HepG2 (cell line): ENCODE measurements around the gene WNT3A. TPM values are rescaled to one million over a fixed set of nuclear protein-coding genes. Genes with fewer than 3 reads are reported as not detected.
A peak's percentile ranks its signal among the peaks of the same experiment; 100 is the strongest.

Source experiments
- AFF4 ChIP-seq: sonication (generic); formaldehyde crosslinking; IDR thresholded peaks from 2 replicates; pipeline ENCODE4 v1.4.0; 2020; ENCODE audit warnings: missing genetic modification reagents
- ZNF354B ChIP-seq: sonication (generic); formaldehyde crosslinking; IDR thresholded peaks from 2 replicates; pipeline ENCODE4 v1.8.0; 2022; ENCODE audit warnings: mild to moderate bottlenecking, missing genetic modification reagents
- ZNF530 ChIP-seq: sonication (generic); formaldehyde crosslinking; IDR thresholded peaks from 2 replicates; pipeline ENCODE4 v1.5.0; 2020; ENCODE audit warnings: low read depth, mild to moderate bottlenecking, missing genetic modification reagents
- polyA plus RNA-seq, 8 experiments: library from polyadenylated mRNA; depleted of rRNA in 3 of 8; stranded (reverse) in 7 of 8; unstranded in 1 of 8; fragments of >200 nt; fragmentation: Illumina TruSeq in 4 of 8; extraction: Trizol in 4 of 8; gene quantifications; 2 replicates each; pipeline versions ENCODE4 v1.2.1 to v1.2.3, GENCODE V29; 2011 to 2016; ENCODE audit warnings: low read depth in 4 of 8, missing spikeins in 1 of 8, mixed read lengths in 1 of 8; ENCODE audit not compliant: insufficient read depth in 1 of 8
- total RNA-seq, 5 experiments: library from RNA; depleted of rRNA; stranded (reverse); fragments of >200 nt; fragmentation: Illumina TruSeq; extraction: Trizol; gene quantifications; 2 replicates each; pipeline ENCODE4 v1.2.3, GENCODE V29; 2016; ENCODE audit warnings: low read depth in 1 of 5
- TF ChIP-seq, protein P1 (sequence below): sonication (generic); formaldehyde crosslinking; IDR thresholded peaks from 2 replicates; pipeline ENCODE4 v1.9.0; 2021; ENCODE audit warnings: missing genetic modification reagents, mild to moderate bottlenecking, borderline replicate concordance
- TF ChIP-seq, protein P2 (sequence below): sonication (generic); formaldehyde crosslinking; IDR thresholded peaks from 2 replicates; pipeline ENCODE4 v1.5.0; 2020; ENCODE audit warnings: mild to moderate bottlenecking, missing genetic modification reagents, moderate library complexity
- TF ChIP-seq, protein P3 (sequence below): sonication (generic); formaldehyde crosslinking; IDR thresholded peaks from 2 replicates; pipeline ENCODE4 v1.4.0; 2020; ENCODE audit warnings: missing genetic modification reagents, mild to moderate bottlenecking, borderline replicate concordance

The WNT3A gene
- total and polyA plus RNA-seq, 2 of the 13 experiments (the other 11 are each of a cell fraction or from before 2014, with no cell fraction given), result not detected

- TF ChIP-seq, protein P1, sequence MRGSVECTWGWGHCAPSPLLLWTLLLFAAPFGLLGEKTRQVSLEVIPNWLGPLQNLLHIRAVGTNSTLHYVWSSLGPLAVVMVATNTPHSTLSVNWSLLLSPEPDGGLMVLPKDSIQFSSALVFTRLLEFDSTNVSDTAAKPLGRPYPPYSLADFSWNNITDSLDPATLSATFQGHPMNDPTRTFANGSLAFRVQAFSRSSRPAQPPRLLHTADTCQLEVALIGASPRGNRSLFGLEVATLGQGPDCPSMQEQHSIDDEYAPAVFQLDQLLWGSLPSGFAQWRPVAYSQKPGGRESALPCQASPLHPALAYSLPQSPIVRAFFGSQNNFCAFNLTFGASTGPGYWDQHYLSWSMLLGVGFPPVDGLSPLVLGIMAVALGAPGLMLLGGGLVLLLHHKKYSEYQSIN (CRISPR knock-in tag), result no peak
- TF ChIP-seq, protein P2, sequence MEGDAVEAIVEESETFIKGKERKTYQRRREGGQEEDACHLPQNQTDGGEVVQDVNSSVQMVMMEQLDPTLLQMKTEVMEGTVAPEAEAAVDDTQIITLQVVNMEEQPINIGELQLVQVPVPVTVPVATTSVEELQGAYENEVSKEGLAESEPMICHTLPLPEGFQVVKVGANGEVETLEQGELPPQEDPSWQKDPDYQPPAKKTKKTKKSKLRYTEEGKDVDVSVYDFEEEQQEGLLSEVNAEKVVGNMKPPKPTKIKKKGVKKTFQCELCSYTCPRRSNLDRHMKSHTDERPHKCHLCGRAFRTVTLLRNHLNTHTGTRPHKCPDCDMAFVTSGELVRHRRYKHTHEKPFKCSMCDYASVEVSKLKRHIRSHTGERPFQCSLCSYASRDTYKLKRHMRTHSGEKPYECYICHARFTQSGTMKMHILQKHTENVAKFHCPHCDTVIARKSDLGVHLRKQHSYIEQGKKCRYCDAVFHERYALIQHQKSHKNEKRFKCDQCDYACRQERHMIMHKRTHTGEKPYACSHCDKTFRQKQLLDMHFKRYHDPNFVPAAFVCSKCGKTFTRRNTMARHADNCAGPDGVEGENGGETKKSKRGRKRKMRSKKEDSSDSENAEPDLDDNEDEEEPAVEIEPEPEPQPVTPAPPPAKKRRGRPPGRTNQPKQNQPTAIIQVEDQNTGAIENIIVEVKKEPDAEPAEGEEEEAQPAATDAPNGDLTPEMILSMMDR (CRISPR knock-in tag), result 0 out of 2 replicates have a peak, but pooled peaks have one; percentile 7
- TF ChIP-seq, protein P3, sequence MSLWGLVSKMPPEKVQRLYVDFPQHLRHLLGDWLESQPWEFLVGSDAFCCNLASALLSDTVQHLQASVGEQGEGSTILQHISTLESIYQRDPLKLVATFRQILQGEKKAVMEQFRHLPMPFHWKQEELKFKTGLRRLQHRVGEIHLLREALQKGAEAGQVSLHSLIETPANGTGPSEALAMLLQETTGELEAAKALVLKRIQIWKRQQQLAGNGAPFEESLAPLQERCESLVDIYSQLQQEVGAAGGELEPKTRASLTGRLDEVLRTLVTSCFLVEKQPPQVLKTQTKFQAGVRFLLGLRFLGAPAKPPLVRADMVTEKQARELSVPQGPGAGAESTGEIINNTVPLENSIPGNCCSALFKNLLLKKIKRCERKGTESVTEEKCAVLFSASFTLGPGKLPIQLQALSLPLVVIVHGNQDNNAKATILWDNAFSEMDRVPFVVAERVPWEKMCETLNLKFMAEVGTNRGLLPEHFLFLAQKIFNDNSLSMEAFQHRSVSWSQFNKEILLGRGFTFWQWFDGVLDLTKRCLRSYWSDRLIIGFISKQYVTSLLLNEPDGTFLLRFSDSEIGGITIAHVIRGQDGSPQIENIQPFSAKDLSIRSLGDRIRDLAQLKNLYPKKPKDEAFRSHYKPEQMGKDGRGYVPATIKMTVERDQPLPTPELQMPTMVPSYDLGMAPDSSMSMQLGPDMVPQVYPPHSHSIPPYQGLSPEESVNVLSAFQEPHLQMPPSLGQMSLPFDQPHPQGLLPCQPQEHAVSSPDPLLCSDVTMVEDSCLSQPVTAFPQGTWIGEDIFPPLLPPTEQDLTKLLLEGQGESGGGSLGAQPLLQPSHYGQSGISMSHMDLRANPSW (CRISPR knock-in tag), result no peak
- no peak for TF ChIP-seq ZNF354B (CRISPR knock-in tag)
- TF ChIP-seq ZNF530 (CRISPR knock-in tag), result no peak
- TF ChIP-seq AFF4 (CRISPR knock-in tag), result no peak
Observed at GRCh38 chr1:228082918-228083870, 76.4 kb downstream of the WNT3A start (continued).
